ENCODE results near the gene DLG2. TPM values are rescaled to one million over a fixed set of nuclear protein-coding genes. Genes with fewer than 3 reads are reported as not detected.
A peak's percentile ranks its signal among the peaks of the same experiment; 100 is the strongest.

Gene DLG2
- total RNA-seq, 1 donor, result 3.0 TPM

GRCh38 chr11:84117394-84117793 is 1509.8 kb downstream of the DLG2 start:
- DNase-seq (ENCODE audit: low read depth), result peak; percentile 11
- TF ChIP-seq CTCF (IDR thresholded peaks at IDR 0.05; ENCODE audit: insufficient read depth, low read length), result no peak
- no peak overlapping the region for H3K4me3 ChIP-seq (ENCODE audit: low read depth, low read length)

- H3K4me3 ChIP-seq (ENCODE audit: low read depth, low read length), result no peak overlapping the region
- no peak for TF ChIP-seq CTCF (IDR thresholded peaks at IDR 0.05; ENCODE audit: insufficient read depth, low read length)
- DNase-seq (ENCODE audit: low read depth), result no peak
These were observed 1520.6 kb downstream of the DLG2 start for GRCh38 chr11:84106541-84106940.

- H3K4me3 ChIP-seq (ENCODE audit: low read depth, low read length), result no peak overlapping the region
- TF ChIP-seq CTCF (IDR thresholded peaks at IDR 0.05; ENCODE audit: insufficient read depth, low read length), result no peak
- no peak for DNase-seq (ENCODE audit: low read depth)
These were observed 1522.0 kb downstream of the DLG2 start for GRCh38 chr11:84105148-84105547.

- no peak overlapping the region for H3K4me3 ChIP-seq (ENCODE audit: low read depth, low read length)
- no peak for TF ChIP-seq CTCF (IDR thresholded peaks at IDR 0.05; ENCODE audit: insufficient read depth, low read length)
These were observed 1524.0 kb downstream of the DLG2 start for GRCh38 chr11:84103096-84103495.

GRCh38 chr11:84097186-84097585 is 1530.0 kb downstream of the DLG2 start:
- TF ChIP-seq CTCF (IDR thresholded peaks at IDR 0.05; ENCODE audit: insufficient read depth, low read length), result no peak
- H3K4me3 ChIP-seq (ENCODE audit: low read depth, low read length), result no peak overlapping the region
- peak; percentile 1 for DNase-seq (ENCODE audit: low read depth)

More at GRCh38 chr11:84103096-84103495, 1524.0 kb downstream of the DLG2 start:
- DNase-seq (ENCODE audit: low read depth), result no peak

GRCh38 chr11:84091212-84091986 is 1535.7 kb downstream of the DLG2 start:
- TF ChIP-seq CTCF (IDR thresholded peaks at IDR 0.05; ENCODE audit: insufficient read depth, low read length), result no peak
- H3K4me3 ChIP-seq (ENCODE audit: low read depth, low read length), result no peak overlapping the region
- DNase-seq (ENCODE audit: low read depth), result no peak
